HG02884 (cell line): ENCODE data around the gene UMAD1.

Experiments
- ATAC-seq: cut with Tn5 transposase; IDR thresholded peaks from one replicate; pipeline ENCODE4 v1.9.1; 2021; ENCODE audit warnings: mild to moderate bottlenecking, moderate library complexity; ENCODE audit not compliant: unreplicated experiment

UMAD1 gene

GRCh38 chr7:7687800-7688199 is 47.2 kb downstream of the UMAD1 start:
- ATAC-seq: no peak

GRCh38 chr7:7688310-7688709 is 47.8 kb downstream of the UMAD1 start:
- ATAC-seq: no peak

DNA sequence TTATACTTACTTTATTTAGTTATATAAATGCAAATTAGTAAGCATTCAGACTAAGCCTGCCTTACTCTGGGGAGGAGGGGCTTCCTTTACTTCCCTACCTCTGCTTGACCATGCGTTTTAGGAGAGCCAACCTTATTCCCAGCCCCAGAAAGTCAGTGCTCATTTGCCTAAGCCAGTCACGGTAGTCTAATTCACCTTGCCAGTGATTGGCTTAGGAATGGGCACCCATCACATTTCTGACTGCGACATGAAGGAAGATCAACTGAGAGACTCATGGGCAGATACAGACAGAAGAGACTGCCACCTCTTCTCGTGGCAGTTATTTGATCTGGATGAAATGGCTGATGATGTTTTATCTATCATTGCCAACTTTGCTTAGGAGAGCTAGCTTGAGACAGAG is 48.4 kb downstream of the UMAD1 start:
- ATAC-seq: no peak

- ATAC-seq: no peak
Measured at GRCh38 chr7:7693881-7694280, 53.3 kb downstream of the UMAD1 start.

DNA sequence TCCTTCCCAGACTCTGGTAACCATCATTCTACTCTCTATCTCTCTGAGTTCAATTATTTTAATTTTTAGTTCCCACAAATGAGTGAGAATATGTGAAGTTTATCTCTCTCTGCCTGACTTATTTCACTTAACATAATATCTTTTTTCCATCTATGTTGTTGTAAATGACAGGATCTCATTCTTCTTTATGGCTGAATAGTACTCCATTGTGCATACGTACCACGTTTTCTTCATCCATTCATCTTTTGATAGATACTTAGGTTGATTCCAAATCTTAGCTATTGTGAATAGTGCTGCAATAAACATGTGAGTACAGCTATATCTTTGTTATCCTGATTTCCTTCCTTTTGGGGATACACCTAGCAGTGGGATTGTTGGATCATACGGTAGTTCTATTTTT is 54.0 kb downstream of the UMAD1 start:
- ATAC-seq: no peak

DNA sequence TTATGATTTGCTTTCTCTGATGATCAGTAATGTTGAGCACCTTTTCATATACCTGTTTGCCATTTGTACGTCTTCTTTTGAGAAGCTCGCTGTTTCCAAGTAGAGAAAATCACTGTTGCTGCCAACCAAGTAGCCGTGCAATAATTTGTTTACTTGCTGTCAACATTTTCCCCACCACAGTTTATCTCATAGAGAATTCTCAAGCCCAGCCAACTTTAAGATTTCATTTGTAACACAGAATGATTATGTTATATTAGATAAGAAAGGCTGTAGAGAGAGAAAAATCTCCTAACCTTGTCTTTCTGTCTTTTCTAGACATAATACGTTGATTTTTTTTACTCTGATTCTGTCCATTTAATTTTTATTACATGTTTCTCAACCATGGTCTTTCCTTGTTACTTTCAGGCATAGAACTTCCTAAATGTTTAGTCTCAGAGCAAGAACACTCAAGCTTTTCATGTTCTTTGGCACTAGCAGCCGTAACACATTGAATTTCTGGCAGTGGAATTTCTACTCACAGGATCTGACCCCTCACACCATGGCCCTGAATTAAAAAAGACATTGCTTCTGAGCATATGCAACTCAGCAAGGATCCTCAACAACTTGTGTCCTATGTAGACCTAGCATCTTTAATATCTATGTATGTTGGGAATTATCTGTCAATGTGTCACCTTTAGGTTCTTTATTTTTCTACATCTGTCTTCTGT is 54.7 kb downstream of the UMAD1 start:
- ATAC-seq: no peak

- no peak for ATAC-seq
Measured at GRCh38 chr7:7696458-7697119, 56.0 kb downstream of the UMAD1 start.

DNA sequence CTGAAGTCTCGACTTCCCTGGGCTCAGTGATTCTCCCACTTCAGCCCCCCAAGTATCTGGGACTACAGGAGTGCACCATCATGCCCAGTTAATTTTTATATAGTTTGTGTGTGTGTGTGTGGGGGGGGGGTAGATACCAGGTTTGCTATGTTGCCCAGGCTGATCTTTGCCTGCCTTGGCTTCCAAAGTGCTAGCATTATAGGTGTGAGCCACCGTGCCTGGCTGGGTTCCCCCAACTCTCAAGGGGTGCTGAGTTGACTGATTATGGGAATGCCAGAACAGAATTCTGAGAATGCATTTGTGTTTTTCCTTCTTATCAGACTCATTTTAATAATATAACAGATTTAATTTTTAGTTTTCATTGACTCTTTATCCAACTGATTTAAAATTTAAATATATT is 58.4 kb downstream of the UMAD1 start:
- no peak for ATAC-seq

- ATAC-seq: no peak
Measured at GRCh38 chr7:7699380-7699779, 58.8 kb downstream of the UMAD1 start.

DNA sequence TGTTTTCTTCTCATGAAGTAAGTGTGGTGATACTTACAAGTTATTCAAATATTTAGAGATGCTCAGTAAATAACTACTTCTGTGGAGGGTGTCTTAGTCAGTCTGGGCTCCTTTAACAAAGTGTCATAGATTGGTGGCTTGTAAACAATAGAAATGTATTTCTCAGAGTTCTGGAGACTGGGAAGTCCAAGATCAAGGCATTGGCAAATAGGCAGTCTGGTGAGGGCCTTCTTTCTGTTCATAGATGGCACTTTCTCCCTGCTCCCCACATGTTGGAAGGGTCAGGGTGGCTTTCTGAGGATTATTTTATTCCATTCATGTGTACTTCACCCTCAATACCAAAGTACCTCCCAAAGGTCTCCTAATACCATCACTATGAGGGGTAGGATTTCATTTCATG is 59.4 kb downstream of the UMAD1 start:
- ATAC-seq: no peak

- no peak for ATAC-seq
Measured at GRCh38 chr7:7701527-7701926, 61.0 kb downstream of the UMAD1 start.

- ATAC-seq: no peak
Measured at GRCh38 chr7:7702826-7703225, 62.3 kb downstream of the UMAD1 start.

DNA sequence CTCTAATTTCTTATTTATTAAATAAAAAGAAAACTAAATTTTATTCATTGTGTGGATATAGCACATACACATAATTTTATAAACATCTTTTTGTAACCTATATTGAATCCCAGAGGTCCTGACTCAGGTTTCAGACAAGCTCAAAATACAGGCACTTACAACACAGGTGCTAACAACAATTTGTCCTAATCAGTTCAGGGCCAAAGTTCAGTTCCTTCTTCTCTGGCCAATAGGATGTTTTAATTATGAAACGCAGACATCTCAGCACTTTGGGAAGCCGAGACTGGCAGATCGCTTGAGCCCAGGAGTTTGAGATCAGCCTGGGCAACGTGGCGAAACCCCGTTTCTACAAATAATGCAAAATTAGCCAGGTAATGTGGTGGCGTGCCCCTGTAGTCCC is 62.9 kb downstream of the UMAD1 start:
- ATAC-seq: no peak

DNA sequence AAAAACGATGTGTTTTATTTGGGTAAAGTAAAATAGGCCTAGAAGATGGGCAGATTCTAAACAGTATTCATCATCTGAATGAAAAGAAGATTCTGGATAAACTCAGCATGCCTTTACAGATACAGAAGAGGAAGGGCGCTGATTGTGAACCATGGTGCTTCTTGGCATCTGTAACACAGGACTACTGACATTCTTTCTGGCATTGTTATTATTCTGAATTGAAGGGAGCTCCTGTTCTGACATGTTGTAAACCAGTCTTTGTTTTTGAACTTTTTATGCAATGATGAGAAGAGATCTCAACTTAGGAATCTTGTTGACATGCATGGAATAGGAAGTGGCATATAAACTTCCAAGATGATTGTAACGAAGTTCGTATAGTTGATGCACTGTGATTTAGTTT is 64.3 kb downstream of the UMAD1 start:
- no peak for ATAC-seq

DNA sequence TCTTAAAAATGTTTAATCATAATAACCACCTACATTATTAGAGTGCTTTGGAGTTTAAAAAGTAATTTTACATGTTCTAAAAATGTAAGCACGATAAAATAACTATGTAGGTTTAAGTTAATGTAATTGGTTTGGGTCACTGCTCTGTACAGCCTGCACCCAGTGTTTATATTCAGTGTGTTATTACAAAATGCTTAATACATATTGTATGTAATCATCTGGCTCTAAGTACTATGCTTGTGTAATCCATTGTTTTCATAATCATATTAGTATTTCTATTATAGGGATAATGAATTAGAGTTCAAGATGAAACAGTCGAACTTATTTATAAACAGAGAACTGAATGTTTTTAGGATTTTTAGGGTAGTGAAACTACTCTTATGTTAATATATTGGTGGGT is 64.8 kb downstream of the UMAD1 start:
- no peak for ATAC-seq

- peak; percentile 71 for ATAC-seq
Measured at GRCh38 chr7:7706101-7706511, 65.6 kb downstream of the UMAD1 start.

DNA sequence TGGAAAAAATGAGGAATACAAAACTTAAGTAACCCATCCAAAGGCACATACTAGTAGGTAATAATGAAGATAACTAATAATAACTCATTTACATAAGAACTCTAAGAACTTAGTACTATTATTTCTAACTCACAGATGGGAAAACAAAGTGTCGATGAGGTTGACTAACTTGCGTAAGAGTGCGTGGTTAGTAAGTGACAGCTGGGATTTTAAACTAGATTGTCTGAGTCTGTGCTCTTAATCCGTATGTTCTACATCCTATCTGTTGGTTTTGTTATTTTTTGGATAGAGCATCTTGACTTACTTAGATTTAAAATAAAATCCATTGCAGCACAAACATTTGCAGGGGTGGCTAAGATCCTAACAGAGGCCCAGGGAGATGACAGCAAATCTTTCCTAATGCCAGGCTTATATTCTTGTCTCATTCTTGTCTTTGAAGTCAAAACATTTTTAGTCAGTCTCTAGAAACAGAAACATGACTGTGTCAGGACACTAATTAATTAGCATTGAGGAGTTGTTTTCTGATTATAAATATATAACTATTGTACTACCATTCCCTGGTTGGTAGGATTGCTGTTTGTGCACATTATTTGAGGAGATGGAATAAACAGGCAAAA is 66.1 kb downstream of the UMAD1 start:
- no peak for ATAC-seq

DNA sequence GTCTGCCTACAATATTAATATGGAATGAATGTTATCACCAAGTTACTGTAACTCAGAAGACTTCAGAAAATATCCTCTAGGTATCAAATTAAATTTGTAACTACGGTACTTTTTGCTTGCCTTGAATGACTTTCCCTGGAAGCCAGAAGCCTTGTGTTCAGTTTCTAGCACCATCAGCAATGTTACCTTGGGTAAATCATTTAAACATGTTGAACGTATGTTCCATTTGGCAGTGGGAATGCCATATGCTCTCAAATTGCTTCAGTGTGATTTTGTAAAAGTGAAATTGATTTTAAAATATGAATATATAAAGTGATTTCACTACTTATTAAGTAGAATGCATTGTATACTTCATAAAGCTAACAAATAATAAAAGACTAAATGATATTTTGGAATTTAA is 66.7 kb downstream of the UMAD1 start:
- ATAC-seq: no peak

GRCh38 chr7:7707806-7708205 is 67.3 kb downstream of the UMAD1 start:
- ATAC-seq: no peak

DNA sequence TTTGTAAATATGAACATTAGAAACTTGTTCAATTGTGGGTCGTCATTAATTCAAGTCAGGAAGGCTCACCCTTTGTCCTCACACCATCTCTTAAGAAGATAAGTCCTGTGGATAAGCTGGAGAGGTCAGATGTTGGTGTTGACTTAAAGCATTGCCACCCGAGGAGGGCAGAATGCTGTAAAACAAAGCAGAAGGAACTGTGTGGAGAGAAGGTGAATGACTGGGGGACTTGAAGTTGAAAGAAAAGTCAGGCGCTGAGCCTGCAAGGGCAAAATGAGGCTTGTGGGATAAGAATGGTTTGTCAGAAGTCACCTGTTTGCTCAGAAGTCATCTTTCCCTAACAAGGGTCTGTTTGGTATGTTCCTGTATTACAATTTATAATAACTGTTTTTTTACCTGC is 68.7 kb downstream of the UMAD1 start:
- no peak for ATAC-seq

DNA sequence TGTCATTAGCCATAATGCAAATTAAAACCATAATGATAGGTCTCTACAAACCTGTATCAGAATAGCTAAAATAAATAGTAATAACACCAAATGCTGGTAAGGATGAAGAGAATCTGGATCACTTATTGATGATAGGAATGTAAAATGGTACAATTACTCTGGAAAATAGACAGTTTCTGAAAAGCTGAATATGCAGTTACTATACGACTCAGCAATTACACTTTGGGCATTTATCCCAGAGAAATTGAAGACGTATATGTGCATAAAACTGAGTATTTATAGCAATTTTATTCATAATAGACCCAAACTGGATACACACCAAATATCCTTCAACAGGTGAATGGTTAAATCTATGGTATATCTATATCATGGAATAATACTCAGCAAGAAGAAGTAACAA is 69.9 kb downstream of the UMAD1 start:
- ATAC-seq: no peak

DNA sequence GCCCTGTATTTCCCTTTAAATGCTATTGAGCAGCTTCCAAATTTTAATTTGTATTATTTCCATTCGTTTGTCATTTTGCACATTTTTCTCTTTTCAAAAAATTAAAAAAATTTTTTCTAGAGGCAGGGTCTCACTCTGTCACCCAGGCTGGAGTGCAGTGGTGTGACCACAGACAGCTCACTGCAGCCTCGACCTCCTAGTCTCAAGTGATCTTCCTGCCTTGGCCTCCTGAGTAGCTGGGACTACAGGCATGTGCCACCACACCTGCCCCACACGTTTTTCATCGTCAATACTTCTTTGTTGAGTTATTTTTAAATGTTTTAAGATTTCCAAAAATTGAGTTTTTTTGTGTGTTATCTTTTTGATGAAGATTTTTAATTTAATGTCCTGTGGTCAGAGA is 73.2 kb downstream of the UMAD1 start:
- no peak for ATAC-seq
